Peyer's patch (tissue), 4 donors: ENCODE results near the gene PROZ.

Experiments used
- CTCF ChIP-seq, 6 experiments: fragments of 450-650 bp in 4 of 6; fragments of 200-600 bp in 2 of 6; sonication (generic) in 1 of 6; IDR thresholded peaks; one replicate each; pipeline ENCODE4 v1.5.1; 2017 to 2019; ENCODE audit warnings: antibody characterized with exemption in 6 of 6, mild to moderate bottlenecking in 3 of 6, moderate library complexity in 1 of 6
- POLR2A ChIP-seq, 2 donors: fragments of 450-650 bp; IDR thresholded peaks; one replicate each; pipeline ENCODE4 v1.5.1; 2017; ENCODE audit warnings: antibody characterized with exemption in 2 of 2, mild to moderate bottlenecking in 2 of 2, moderate library complexity in 2 of 2

DNA sequence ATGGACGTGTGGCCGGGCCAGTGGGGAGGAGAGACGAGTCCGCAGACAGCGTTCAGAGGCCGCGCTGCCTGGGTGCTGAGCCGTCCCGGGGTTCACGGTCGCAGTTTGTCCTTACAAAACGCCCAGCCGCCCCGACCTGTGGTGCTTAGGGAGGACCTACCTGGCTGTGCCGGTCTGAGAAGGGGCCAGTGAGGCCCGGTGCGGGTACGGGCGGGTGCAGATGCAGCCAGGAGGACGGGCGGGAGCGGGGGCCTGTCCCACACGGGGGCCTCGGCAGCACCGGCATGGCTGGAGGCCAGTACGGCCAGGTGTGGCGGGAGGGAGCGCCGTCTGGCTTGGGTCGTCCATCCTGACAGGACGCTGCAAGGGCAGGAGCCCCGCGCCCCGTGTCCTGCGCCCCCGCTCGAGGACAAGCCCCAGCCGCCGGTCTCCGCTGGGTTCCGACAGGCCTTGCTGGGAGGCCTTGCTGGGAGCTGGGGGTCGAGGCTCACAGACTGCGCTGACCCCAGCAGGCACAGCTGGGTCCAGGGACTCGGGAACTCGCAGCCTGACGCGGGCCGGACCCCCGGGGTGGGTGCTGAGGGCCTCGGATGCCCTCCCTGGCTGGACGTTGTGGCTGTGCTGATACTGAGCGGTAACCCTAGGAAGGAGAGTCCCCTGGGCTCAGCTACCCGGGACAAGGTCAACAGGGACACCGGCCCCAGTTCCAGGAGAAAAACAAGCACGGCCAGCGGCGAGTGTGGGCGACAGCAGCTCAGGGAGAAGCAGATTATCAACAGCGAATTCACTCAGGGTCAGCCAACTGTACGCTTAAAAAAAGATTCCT, 5.3 kb upstream of the PROZ start:
- TF ChIP-seq CTCF (IDR thresholded peaks at IDR 0.05) = no peak
- no peak for TF ChIP-seq POLR2A (IDR thresholded peaks at IDR 0.05)
